ENCODE measurements around the gene MAP3K1.

DNA sequence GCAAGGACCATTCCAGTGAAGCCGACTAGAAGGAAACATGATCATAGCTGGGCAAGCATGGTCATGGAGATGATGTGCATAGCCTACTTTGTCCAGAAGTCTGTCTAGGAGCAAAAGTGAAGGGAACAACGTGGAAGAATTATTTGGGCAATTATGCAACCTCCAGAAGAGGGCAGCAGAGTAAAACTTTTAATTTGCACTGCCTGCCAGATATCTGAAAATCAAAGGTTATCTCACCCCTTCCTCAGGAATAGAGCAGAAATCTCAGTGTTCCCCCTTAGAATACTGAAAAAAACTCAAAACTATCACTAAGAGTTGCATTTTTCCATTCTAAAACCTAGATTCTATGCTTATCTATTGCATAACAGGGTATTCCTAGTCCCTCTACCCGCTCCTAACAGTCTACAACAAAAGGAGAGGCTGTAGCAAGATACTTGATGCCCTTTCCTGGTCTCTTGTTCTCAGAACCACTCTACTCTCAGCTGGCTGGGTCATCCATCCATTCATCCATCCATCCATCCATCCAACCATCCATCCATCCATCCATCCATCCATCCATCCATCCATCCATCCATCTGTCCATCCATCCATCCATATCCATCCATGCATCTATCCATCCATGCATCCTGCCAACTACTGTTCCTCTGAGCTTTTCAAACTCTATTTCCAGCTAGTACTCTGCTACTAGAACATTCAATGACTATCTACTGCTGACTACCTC lies 85.7 kb downstream of the MAP3K1 start:
- TF ChIP-seq, protein P1, sequence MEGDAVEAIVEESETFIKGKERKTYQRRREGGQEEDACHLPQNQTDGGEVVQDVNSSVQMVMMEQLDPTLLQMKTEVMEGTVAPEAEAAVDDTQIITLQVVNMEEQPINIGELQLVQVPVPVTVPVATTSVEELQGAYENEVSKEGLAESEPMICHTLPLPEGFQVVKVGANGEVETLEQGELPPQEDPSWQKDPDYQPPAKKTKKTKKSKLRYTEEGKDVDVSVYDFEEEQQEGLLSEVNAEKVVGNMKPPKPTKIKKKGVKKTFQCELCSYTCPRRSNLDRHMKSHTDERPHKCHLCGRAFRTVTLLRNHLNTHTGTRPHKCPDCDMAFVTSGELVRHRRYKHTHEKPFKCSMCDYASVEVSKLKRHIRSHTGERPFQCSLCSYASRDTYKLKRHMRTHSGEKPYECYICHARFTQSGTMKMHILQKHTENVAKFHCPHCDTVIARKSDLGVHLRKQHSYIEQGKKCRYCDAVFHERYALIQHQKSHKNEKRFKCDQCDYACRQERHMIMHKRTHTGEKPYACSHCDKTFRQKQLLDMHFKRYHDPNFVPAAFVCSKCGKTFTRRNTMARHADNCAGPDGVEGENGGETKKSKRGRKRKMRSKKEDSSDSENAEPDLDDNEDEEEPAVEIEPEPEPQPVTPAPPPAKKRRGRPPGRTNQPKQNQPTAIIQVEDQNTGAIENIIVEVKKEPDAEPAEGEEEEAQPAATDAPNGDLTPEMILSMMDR (conservative IDR thresholded peaks at IDR 0.05): peak; percentile 79
- no peak for TF ChIP-seq ZFX (IDR thresholded peaks at IDR 0.05)
